ENCODE measurements around the gene CACNA1B.
"Not testable (repeated sequence)": the region's sequence is repeated elsewhere in the genome, so short reads cannot be mapped to it uniquely, and the experiment has no call there.

Gene CACNA1B

GRCh38 chr9:138010861-138011260, 133.3 kb downstream of the CACNA1B start:
- no peak for ATAC-seq (replicated peaks)
- Mint-ChIP-seq H3K4me3 (no peak overlapping the region), H3K4me1 (ENCODE audit: low read depth in 2 of 2) (peaks cover 0 to 4% of the 10 kb centered on the region in 2 donors), H3K27me3 (peaks cover 7 to 45% of the 10 kb centered on the region in 2 donors), H3K27ac (no peak overlapping the region), H3K36me3 (ENCODE audit: insufficient read depth) (no peaks in the 10 kb centered on the region), H3K9me3 (no peaks in the 10 kb centered on the region)
- no peak for DNase-seq

- Mint-ChIP-seq H3K4me3 (no peak overlapping the region), H3K27me3 (peaks cover 0 to 38% of the 10 kb centered on the region in 2 donors), H3K9me3 (no peaks in the 10 kb centered on the region), H3K36me3 (ENCODE audit: insufficient read depth) (no peaks in the 10 kb centered on the region), H3K27ac (no peak overlapping the region), H3K4me1 (ENCODE audit: low read depth in 2 of 2) (peaks cover 0 to 4% of the 10 kb centered on the region in 2 donors)
- no peak for DNase-seq
- ATAC-seq (replicated peaks) = no peak
These were observed 134.4 kb downstream of the CACNA1B start for GRCh38 chr9:138011951-138012500.

- H3K4me1 Mint-ChIP-seq (ENCODE audit: low read depth in 2 of 2) = peaks cover 0 to 4% of the 10 kb centered on the region in 2 donors
- no peaks in the 10 kb centered on the region for H3K36me3 Mint-ChIP-seq (ENCODE audit: insufficient read depth)
- H3K27me3 Mint-ChIP-seq = peaks cover 0 to 35% of the 10 kb centered on the region in 2 donors
- no peak overlapping the region for H3K4me3 Mint-ChIP-seq
- no peak for DNase-seq
- no peak overlapping the region for H3K27ac Mint-ChIP-seq
- H3K9me3 Mint-ChIP-seq = no peaks in the 10 kb centered on the region
- ATAC-seq (replicated peaks) = no peak
These were observed 135.7 kb downstream of the CACNA1B start for GRCh38 chr9:138013273-138013672.

DNA sequence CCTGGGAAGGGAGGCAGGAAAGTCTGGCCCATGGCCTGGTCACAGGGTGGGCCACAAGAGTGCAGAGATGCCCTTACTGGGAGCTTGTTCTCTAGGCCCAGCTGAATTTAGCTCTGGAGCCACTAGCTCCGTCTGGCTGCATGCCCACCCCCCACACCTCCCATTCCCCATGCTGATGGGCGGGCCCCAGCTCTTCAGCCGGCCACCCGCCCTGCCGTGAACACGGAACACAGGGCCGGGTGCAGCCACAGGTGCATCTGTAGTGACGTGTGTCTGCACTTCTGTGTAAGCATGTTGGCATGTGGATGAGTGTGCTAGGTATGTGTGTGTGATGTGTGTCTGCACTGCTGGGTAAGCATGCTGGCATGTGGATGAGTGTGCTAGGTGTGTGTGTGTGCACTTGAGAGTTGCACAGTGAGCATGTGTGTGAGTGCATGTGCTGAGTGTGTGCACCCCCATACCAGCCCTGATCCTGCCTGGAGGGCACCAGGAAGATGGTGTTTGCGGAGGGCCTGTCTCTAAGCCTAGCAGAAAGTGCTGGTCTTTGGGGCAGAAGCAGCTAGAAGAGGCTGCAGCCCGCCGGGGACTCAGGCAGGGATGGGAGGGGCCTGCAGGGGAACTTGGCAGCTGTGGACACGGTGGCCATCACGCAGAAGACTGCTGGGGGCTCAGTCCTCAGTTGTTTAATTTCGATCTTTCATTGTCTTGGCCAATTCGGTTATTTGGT, 136.4 kb downstream of the CACNA1B start:
- ATAC-seq (replicated peaks) = no peak
- Mint-ChIP-seq H3K27me3 (peaks cover 0 to 29% of the 10 kb centered on the region in 2 donors), H3K36me3 (ENCODE audit: insufficient read depth) (no peaks in the 10 kb centered on the region), H3K9me3 (no peaks in the 10 kb centered on the region), H3K4me3 (no peak overlapping the region), H3K27ac (no peak overlapping the region), H3K4me1 (ENCODE audit: low read depth in 2 of 2) (peaks cover 0 to 4% of the 10 kb centered on the region in 2 donors)
- DNase-seq = no peak

DNA sequence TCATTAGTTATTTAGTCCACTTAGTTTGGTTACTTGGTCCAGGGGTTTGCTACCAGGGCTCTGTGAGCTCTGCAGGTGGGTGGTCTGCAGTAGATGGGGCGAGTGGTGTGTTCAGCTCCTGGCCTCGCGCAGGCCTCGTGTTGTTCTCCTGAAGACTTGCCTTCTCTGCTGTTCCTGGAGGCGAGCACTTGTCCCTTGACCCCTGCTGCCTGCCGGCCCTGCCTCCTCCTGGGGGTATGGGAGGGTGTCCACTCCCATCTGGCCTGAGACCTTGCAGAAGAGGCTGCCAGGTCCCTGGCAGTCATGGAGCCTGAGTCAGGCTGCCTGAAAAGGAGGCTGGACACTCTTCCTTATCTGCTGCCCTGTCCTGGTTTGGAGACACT, 137.0 kb downstream of the CACNA1B start:
- DNase-seq (no peak), ATAC-seq (replicated peaks) (no peak)
- H3K4me3 Mint-ChIP-seq = no peak overlapping the region
- no peaks in the 10 kb centered on the region for H3K9me3 Mint-ChIP-seq
- H3K27ac Mint-ChIP-seq = no peak overlapping the region
- H3K36me3 Mint-ChIP-seq (ENCODE audit: insufficient read depth) = no peaks in the 10 kb centered on the region
- H3K4me1 Mint-ChIP-seq (ENCODE audit: low read depth in 2 of 2) = peaks cover 0 to 3% of the 10 kb centered on the region in 2 donors
- peaks cover 0 to 24% of the 10 kb centered on the region in 2 donors for H3K27me3 Mint-ChIP-seq

DNA sequence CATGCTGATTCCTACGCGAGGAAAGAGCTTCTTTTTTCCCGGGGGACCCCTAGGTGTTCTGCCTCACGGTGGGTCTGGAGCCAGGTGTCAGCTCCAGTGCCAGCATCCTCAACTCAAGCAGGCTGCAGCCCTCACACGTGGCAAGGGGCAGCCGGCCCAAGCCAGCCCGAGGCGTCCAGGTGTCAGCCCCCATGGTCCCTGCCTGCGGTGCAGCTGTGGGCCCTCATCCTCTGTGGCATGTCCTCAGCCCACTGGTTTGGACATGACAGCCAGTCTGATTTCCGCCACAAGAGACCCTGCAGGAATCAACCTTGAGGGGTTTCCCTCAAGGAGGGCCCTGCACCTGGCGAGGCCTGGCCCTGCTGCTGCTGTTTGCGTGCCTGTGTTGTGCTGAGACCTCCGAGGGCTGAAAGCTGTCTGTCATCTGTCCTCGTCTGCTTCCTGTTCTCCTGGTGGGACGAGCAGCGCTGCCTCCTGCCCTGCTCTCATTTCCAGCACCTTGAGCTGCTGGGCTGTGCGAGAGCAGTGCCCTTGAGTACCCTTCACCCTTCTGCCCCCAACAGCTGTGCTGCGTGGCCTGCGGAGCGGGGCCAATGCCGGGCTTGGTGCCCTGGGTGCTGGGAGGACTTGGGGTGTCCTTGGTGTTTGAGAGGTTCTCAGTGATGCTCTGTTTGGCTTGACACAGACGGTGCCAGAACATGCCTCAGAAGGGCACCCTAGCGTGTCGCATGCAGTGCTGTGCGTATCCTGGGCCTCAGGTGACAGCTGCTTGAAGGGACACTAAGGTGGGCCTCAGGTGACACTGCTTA, 137.6 kb downstream of the CACNA1B start:
- Mint-ChIP-seq H3K27me3 (peaks cover 0 to 21% of the 10 kb centered on the region in 2 donors), H3K36me3 (ENCODE audit: insufficient read depth) (no peaks in the 10 kb centered on the region), H3K27ac (no peak overlapping the region), H3K4me3 (no peak overlapping the region), H3K9me3 (no peaks in the 10 kb centered on the region), H3K4me1 (ENCODE audit: low read depth in 2 of 2) (no peaks in the 10 kb centered on the region)
- no peak for ATAC-seq (replicated peaks)
- DNase-seq = no peak

- DNase-seq (no peak), ATAC-seq (replicated peaks) (no peak)
- Mint-ChIP-seq H3K36me3 (ENCODE audit: insufficient read depth) (no peaks in the 10 kb centered on the region), H3K27ac (no peak overlapping the region), H3K4me1 (ENCODE audit: low read depth in 2 of 2) (no peaks in the 10 kb centered on the region), H3K9me3 (no peaks in the 10 kb centered on the region), H3K27me3 (peaks cover under 1 to 31% of the 10 kb centered on the region in 2 donors), H3K4me3 (no peak overlapping the region)
These were observed 139.0 kb downstream of the CACNA1B start for GRCh38 chr9:138016406-138017187.

DNA sequence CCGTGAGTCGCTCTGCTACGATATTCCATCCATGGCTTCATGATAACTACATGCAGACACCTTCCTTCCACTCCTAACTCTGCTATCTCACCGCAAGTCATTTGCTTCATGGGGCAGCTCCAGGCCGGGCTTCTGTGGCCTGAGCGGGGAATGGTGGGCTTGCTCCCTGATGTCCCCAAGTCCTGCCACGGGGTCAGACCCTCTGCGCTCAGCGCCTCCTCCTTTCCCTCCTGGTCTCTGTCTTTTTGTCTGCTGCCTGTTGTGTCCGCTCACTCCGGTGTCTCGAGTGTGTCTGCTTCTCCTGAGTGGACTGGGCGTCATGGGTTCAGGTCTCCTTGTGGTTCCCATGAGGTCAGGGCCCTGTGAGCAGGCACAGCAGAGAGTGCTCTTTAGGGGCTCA, 139.6 kb downstream of the CACNA1B start:
- DNase-seq (no peak), ATAC-seq (replicated peaks) (no peak)
- no peaks in the 10 kb centered on the region for H3K4me1 Mint-ChIP-seq (ENCODE audit: low read depth in 2 of 2)
- H3K4me3 Mint-ChIP-seq = no peak overlapping the region
- H3K36me3 Mint-ChIP-seq (ENCODE audit: insufficient read depth) = no peaks in the 10 kb centered on the region
- peaks cover 5 to 31% of the 10 kb centered on the region in 2 donors for H3K27me3 Mint-ChIP-seq
- H3K9me3 Mint-ChIP-seq = no peaks in the 10 kb centered on the region
- H3K27ac Mint-ChIP-seq = no peak overlapping the region

DNA sequence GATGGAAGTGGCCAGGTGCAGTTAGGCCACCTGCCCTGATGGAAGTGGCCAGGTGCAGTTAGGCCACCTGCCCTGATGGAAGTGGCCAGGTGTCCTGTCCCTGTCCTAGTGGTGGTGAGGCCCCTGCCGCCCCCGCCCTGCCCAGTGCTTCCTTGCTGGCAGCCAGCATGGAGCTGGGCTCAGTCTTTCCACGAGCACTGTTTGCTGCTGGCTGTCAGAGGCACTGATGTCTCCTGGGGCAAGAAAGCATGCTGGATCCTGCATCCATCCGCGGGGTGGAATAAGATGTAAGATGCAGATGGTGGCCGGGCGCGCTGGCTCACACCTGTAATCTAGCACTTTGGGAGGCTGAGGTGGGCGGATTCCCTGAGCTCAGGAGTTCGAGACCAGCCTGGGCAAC, 141.9 kb downstream of the CACNA1B start:
- H3K4me1 Mint-ChIP-seq (ENCODE audit: low read depth in 2 of 2); H3K9me3 Mint-ChIP-seq; DNase-seq; ATAC-seq (replicated peaks); H3K36me3 Mint-ChIP-seq (ENCODE audit: insufficient read depth); H3K4me3 Mint-ChIP-seq; H3K27ac Mint-ChIP-seq: not testable (repeated sequence)
- H3K27me3 Mint-ChIP-seq = peaks cover 12 to 45% of the 10 kb centered on the region in 2 donors

DNA sequence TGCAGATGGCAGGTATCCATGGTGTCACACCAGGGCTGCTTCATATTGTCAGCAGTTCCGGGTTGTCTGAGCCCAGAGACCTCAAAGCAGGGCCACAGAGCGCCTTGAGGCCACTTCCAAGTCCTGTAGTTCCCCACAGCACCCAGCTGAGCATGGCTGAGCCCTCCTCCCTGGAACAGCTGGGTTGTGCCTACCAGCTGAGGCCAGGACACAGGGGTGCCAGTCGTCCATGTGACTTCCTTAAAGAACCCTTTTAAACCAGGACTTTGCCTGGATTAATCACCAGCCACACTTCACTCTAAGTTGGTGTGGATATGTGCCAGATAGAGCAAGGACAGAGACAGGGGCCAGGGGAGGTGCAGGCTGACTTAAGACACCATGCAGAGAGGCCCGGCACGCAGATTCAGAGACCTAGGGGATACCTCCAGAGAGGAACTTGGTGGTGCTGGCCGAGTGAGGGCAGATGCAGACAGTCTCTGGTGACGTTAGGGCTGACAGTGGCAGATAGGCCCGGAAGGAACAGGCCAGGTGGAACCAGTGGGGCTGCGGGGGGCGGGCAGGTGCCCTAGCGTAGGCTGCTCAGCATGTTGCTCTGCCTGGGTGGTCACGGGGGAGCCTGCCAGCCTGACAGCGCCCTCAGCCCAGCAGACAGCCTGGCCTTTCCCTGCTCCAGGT, 142.7 kb downstream of the CACNA1B start:
- Mint-ChIP-seq H3K36me3 (ENCODE audit: insufficient read depth) (no peaks in the 10 kb centered on the region), H3K4me1 (ENCODE audit: low read depth in 2 of 2) (no peaks in the 10 kb centered on the region), H3K4me3 (no peak overlapping the region), H3K9me3 (no peaks in the 10 kb centered on the region), H3K27me3 (peaks cover 12 to 52% of the 10 kb centered on the region in 2 donors), H3K27ac (no peak overlapping the region)
- DNase-seq (no peak), ATAC-seq (replicated peaks) (no peak)

DNA sequence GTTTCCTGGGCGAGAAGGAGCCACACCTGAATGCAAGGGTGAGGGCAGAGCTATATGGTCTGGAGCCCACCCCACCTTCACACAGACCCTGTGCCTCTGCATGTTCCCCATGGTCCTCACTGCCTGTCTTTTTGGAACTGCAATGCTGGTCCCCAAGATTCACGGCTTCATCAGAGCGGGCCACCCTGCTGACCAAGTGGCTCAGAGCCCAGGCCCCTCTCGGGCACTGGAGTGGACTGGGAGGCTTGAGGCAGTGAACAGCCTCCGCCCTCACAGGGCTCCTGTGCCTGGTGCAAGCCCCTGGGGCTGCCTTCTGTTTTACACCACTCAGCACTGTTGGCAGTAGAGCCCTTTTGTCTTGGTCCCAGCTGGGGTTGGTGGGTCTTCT, 143.2 kb downstream of the CACNA1B start:
- no peak for ATAC-seq (replicated peaks)
- Mint-ChIP-seq H3K27me3 (peaks cover 12 to 58% of the 10 kb centered on the region in 2 donors), H3K4me1 (ENCODE audit: low read depth in 2 of 2) (no peaks in the 10 kb centered on the region), H3K4me3 (no peak overlapping the region), H3K9me3 (no peaks in the 10 kb centered on the region), H3K27ac (no peak overlapping the region), H3K36me3 (ENCODE audit: insufficient read depth) (no peaks in the 10 kb centered on the region)
- no peak for DNase-seq

GRCh38 chr9:138021251-138022056, 143.9 kb downstream of the CACNA1B start:
- H3K4me3 Mint-ChIP-seq = peak overlapping the region in 1 of 2 donors; percentile 25
- peaks cover 16 to 64% of the 10 kb centered on the region in 2 donors for H3K27me3 Mint-ChIP-seq
- no peak for ATAC-seq (replicated peaks)
- H3K4me1 Mint-ChIP-seq (ENCODE audit: low read depth in 2 of 2) = no peaks in the 10 kb centered on the region
- no peak overlapping the region for H3K27ac Mint-ChIP-seq
- no peak for DNase-seq
- H3K36me3 Mint-ChIP-seq (ENCODE audit: insufficient read depth) = no peaks in the 10 kb centered on the region
- H3K9me3 Mint-ChIP-seq = no peaks in the 10 kb centered on the region
